Liver (tissue), 9 donors: ENCODE data around the gene TMEM117. TPM values are rescaled to one million over a fixed set of nuclear protein-coding genes. Genes with fewer than 3 reads are reported as not detected.

ENCODE experiments used
- DNase-seq: peaks from one replicate; pipeline ENCODE4 v3.0.0-alpha.2; 2017; ENCODE audit warnings: low spot score
- H3K27ac ChIP-seq, 2 donors: one replicate each; pipeline ENCODE4 v1.7.0; 2013; ENCODE audit warnings: inconsistent platforms in 2 of 2, low read length in 2 of 2, control low read depth in 1 of 2, low read depth in 1 of 2, mild to moderate bottlenecking in 1 of 2
- H3K27me3 ChIP-seq, 4 donors: one replicate each; pipeline versions ENCODE4 v1.6.1 to v1.7.0; 2013; ENCODE audit warnings: low read length in 3 of 4, inconsistent platforms in 1 of 4, mild to moderate bottlenecking in 1 of 4, moderate library complexity in 1 of 4; ENCODE audit not compliant: control insufficient read depth in 4 of 4, insufficient read depth in 4 of 4
- H3K36me3 ChIP-seq, 4 donors: one replicate each; pipeline versions ENCODE4 v1.6.1 to v1.7.0; 2013; ENCODE audit warnings: low read length in 3 of 4, mild to moderate bottlenecking in 3 of 4, low read depth in 1 of 4, moderate library complexity in 1 of 4; ENCODE audit not compliant: control insufficient read depth in 4 of 4, insufficient read depth in 3 of 4
- H3K4me1 ChIP-seq, 4 donors: one replicate each; pipeline versions ENCODE4 v1.6.1 to v1.7.0; 2013; ENCODE audit warnings: low read length in 3 of 4, mild to moderate bottlenecking in 3 of 4, moderate library complexity in 1 of 4; ENCODE audit not compliant: control insufficient read depth in 4 of 4, insufficient read depth in 4 of 4
- H3K4me3 ChIP-seq, 3 donors: one replicate each; pipeline versions ENCODE4 v1.6.1 to v1.7.0; 2013; ENCODE audit warnings: low read length in 3 of 3, control low read depth in 1 of 3, low read depth in 1 of 3, mild to moderate bottlenecking in 1 of 3
- H3K9ac ChIP-seq, 2 donors: one replicate each; pipeline ENCODE4 v1.7.0; 2013; ENCODE audit warnings: low read length in 2 of 2, mild to moderate bottlenecking in 2 of 2, moderate library complexity in 2 of 2, control low read depth in 1 of 2, low read depth in 1 of 2
- H3K9me3 ChIP-seq, 4 donors: one replicate each; pipeline versions ENCODE4 v1.6.1 to v1.7.0; 2013; ENCODE audit warnings: low read length in 3 of 4; ENCODE audit not compliant: control insufficient read depth in 4 of 4
- CTCF ChIP-seq: fragments of 150-350 bp; IDR thresholded peaks from 2 replicates; pipeline ENCODE4 v1.5.1; 2017; ENCODE audit warnings: improper control_type of control experiment, low read depth, low read length; ENCODE audit not compliant: missing input control
- EGR1 ChIP-seq, 2 donors: IDR thresholded peaks; 2 replicates each; pipeline ENCODE4 v1.6.1; 2016 to 2018; ENCODE audit warnings: antibody characterized with exemption in 2 of 2, low read depth in 2 of 2
- FOXA1 ChIP-seq: IDR thresholded peaks from 2 replicates; pipeline ENCODE4 v1.6.1; 2016; ENCODE audit warnings: antibody characterized with exemption
- FOXA2 ChIP-seq: IDR thresholded peaks from 2 replicates; pipeline ENCODE4 v1.6.1; 2016; ENCODE audit warnings: antibody characterized with exemption
- GABPA ChIP-seq, 2 donors: IDR thresholded peaks in 1 of 2; conservative IDR thresholded peaks in 1 of 2; 2 replicates each; pipeline ENCODE4 v1.6.1; 2016; ENCODE audit warnings: antibody characterized with exemption in 2 of 2, mild to moderate bottlenecking in 1 of 2, moderate library complexity in 1 of 2
- HNF4A ChIP-seq, 2 donors: conservative IDR thresholded peaks; 2 replicates each; pipeline ENCODE4 v1.6.1; 2016; ENCODE audit warnings: antibody characterized with exemption in 2 of 2, mild to moderate bottlenecking in 2 of 2
- HNF4G ChIP-seq: IDR thresholded peaks from 2 replicates; pipeline ENCODE4 v1.6.1; 2016; ENCODE audit warnings: antibody characterized with exemption
- JUND ChIP-seq, 2 donors: IDR thresholded peaks; 2 replicates each; pipeline ENCODE4 v1.6.1; 2016; ENCODE audit warnings: antibody characterized with exemption in 2 of 2
- NR2F2 ChIP-seq: IDR thresholded peaks from 2 replicates; pipeline ENCODE4 v1.6.1; 2016; ENCODE audit warnings: antibody characterized with exemption
- RAD21 ChIP-seq, 2 donors: IDR thresholded peaks; 2 replicates each; pipeline ENCODE4 v1.6.1; 2016; ENCODE audit warnings: antibody characterized with exemption in 2 of 2, mild to moderate bottlenecking in 2 of 2
- REST ChIP-seq: IDR thresholded peaks from 2 replicates; pipeline ENCODE4 v1.6.1; 2016; ENCODE audit warnings: antibody characterized with exemption, mild to moderate bottlenecking
- RXRA ChIP-seq, 2 donors: IDR thresholded peaks; 2 replicates each; pipeline ENCODE4 v1.6.1; 2017 to 2018; ENCODE audit warnings: antibody characterized with exemption in 2 of 2, mild to moderate bottlenecking in 1 of 2
- SP1 ChIP-seq: IDR thresholded peaks from 2 replicates; pipeline ENCODE4 v1.6.1; 2018; ENCODE audit warnings: antibody characterized with exemption, mild to moderate bottlenecking
- TAF1 ChIP-seq: conservative IDR thresholded peaks from 2 replicates; pipeline ENCODE4 v1.6.1; 2016; ENCODE audit warnings: antibody characterized with exemption, mild to moderate bottlenecking
- YY1 ChIP-seq: IDR thresholded peaks from 2 replicates; pipeline ENCODE4 v1.6.1; 2016; ENCODE audit warnings: antibody characterized with exemption, mild to moderate bottlenecking
- ZBTB33 ChIP-seq: IDR thresholded peaks from 2 replicates; pipeline ENCODE4 v1.6.1; 2016; ENCODE audit warnings: antibody characterized with exemption
- WGBS: extraction: QIAGEN DNeasy Blood & Tissue Kit; methylation state at CpG from one replicate; pipeline ENCODE4 v1.1.7; 2013; 5-methylcytosine and 5-hydroxymethylcytosine counted together
- polyA plus RNA-seq, 2 donors: library from polyadenylated mRNA; stranded (reverse) in 1 of 2; unstranded in 1 of 2; fragments of 200-250 nt in 1 of 2; fragments of >200 nt in 1 of 2; fragmentation: Nextera tagmentation in 1 of 2; extraction: Ambion mirVana in 1 of 2; gene quantifications; one replicate each; pipeline versions ENCODE4 v1.2.1 to v1.2.3, GENCODE V29; 2013 to 2015
- total RNA-seq, 2 donors: library from RNA; depleted of rRNA; stranded (reverse); fragments of >200 nt; gene quantifications; one replicate each; pipeline ENCODE4 v1.2.3, GENCODE V29; 2014
- TF ChIP-seq, protein P1 (sequence below): IDR thresholded peaks from 2 replicates; pipeline ENCODE4 v1.6.1; 2016; ENCODE audit warnings: antibody characterized with exemption
- TF ChIP-seq, protein P2 (sequence below): IDR thresholded peaks from 2 replicates; pipeline ENCODE4 v1.6.1; 2016; ENCODE audit warnings: antibody characterized with exemption
- donor health status: healthy.
- donor health status: healthy.
- donor health status: healthy.
- donor health status: healthy.
- donor health status: healthy.

The TMEM117 gene
- total and polyA plus RNA-seq, 4 donors = 2.0 to 5.9 (median 3.9) TPM

DNA sequence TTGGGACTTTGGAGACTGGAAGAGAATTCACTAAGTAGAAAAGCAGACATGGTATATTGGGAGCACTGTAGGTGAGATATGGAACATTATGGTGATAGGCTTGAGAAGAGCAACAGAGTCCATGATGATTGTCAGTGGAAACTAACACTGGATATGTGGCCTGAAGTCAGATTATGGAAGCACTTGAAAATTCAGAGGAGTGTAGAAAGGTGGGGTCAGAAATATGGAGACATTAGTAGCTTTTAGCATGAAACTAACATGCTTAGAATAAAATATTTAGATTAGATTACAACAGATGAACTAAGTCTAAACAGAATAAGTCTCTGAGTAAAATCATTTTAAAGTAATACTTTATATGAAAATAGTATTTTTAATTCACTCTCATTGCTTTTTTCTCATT, 499.1 kb downstream of the TMEM117 start:
- TF ChIP-seq RXRA (IDR thresholded peaks at IDR 0.05) (no peak), YY1 (no peak), RAD21 (IDR thresholded peaks at IDR 0.05) (no peak), GABPA (IDR thresholded peaks at IDR 0.05 in 1 of 2, conservative IDR thresholded peaks at IDR 0.05 in 1 of 2) (no peak), HNF4G (no peak), CTCF (no peak), EGR1 (IDR thresholded peaks at IDR 0.05; ENCODE audit: low read depth in 2 of 2) (no peak), FOXA2 (no peak), ZBTB33 (no peak)
- TF ChIP-seq, protein P1, sequence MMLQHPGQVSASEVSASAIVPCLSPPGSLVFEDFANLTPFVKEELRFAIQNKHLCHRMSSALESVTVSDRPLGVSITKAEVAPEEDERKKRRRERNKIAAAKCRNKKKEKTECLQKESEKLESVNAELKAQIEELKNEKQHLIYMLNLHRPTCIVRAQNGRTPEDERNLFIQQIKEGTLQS = no peak
- no peak overlapping the region for H3K27ac ChIP-seq
- no peaks in the 10 kb centered on the region for H3K36me3 ChIP-seq
- no peaks in the 10 kb centered on the region for H3K4me1 ChIP-seq
- no peaks in the 10 kb centered on the region for H3K9me3 ChIP-seq
- DNase-seq = no peak
- no peaks in the 10 kb centered on the region for H3K27me3 ChIP-seq
- no peak overlapping the region for H3K4me3 ChIP-seq
- no peak overlapping the region for H3K9ac ChIP-seq

DNA sequence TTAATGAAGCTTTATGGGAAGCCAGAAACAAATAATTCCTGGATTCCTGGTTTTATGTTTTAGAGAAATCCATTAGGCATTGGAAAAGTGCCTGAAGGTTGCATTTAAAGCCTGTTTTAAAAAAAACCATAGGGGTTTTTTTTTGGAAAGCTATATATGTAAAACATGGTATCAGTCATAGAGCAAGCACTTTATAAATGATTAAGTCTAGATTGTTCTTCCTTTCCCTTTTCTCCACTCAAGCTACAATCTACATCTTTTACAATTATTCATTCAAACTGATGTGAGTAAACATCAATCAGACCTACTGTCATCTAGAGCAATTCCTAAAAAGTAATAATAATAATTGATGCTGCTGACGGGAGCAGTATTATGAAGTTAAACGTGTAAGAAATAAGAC, 500.7 kb downstream of the TMEM117 start:
- no peaks in the 10 kb centered on the region for H3K4me1 ChIP-seq
- no peak overlapping the region for H3K4me3 ChIP-seq
- H3K36me3 ChIP-seq = no peaks in the 10 kb centered on the region
- WGBS = 93% methylated on average over 2 of the region's 2 CpGs
- DNase-seq = no peak
- TF ChIP-seq HNF4A (conservative IDR thresholded peaks at IDR 0.05) (no peak), RAD21 (IDR thresholded peaks at IDR 0.05) (no peak), YY1 (no peak), FOXA2 (no peak), CTCF (no peak), GABPA (IDR thresholded peaks at IDR 0.05 in 1 of 2, conservative IDR thresholded peaks at IDR 0.05 in 1 of 2) (no peak), REST (no peak), JUND (IDR thresholded peaks at IDR 0.05) (no peak), SP1 (no peak), NR2F2 (no peak), TAF1 (no peak), ZBTB33 (no peak), HNF4G (no peak), FOXA1 (no peak), EGR1 (IDR thresholded peaks at IDR 0.05; ENCODE audit: low read depth in 2 of 2) (no peak), RXRA (IDR thresholded peaks at IDR 0.05) (no peak)
- TF ChIP-seq, protein P1 = no peak
- TF ChIP-seq, protein P2, sequence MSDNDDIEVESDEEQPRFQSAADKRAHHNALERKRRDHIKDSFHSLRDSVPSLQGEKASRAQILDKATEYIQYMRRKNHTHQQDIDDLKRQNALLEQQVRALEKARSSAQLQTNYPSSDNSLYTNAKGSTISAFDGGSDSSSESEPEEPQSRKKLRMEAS = no peak
- no peak overlapping the region for H3K27ac ChIP-seq
- no peaks in the 10 kb centered on the region for H3K27me3 ChIP-seq
- no peak overlapping the region for H3K9ac ChIP-seq
- no peaks in the 10 kb centered on the region for H3K9me3 ChIP-seq
